CD14-positive monocyte (primary cell): ENCODE measurements around the gene CSRNP2. TPM values are rescaled to one million over a fixed set of nuclear protein-coding genes. Genes with fewer than 3 reads are reported as not detected.

ENCODE experiments used
- DNase-seq, 3 donors: peaks; one replicate each; pipeline ENCODE4 v3.0.0-alpha.2; 2011 to 2022
- H2AFZ ChIP-seq: 2 replicates; pipeline ENCODE4 v1.6.0; 2012; ENCODE audit warnings: mild to moderate bottlenecking, low read depth, low read length, inconsistent platforms; ENCODE audit not compliant: insufficient read depth, poor library complexity, severe bottlenecking
- H3K27ac ChIP-seq, 2 donors: 1 replicate in 1 of 2; 2 replicates in 1 of 2; pipeline ENCODE4 v1.5.1; 2012 to 2013; ENCODE audit warnings: low read length in 2 of 2, control low read depth in 1 of 2, inconsistent platforms in 1 of 2, low read depth in 1 of 2, mild to moderate bottlenecking in 1 of 2
- H3K27me3 ChIP-seq, 2 donors: one replicate each; pipeline versions ENCODE4 v1.6.0 to v1.6.1; 2011 to 2013; ENCODE audit warnings: low read length in 2 of 2; ENCODE audit not compliant: control insufficient read depth in 2 of 2, insufficient read depth in 2 of 2
- H3K36me3 ChIP-seq, 2 donors: replicated peaks in 1 of 2; 1 replicate in 1 of 2; 2 replicates in 1 of 2; pipeline versions ENCODE4 v1.5.1 to v1.6.1; 2012 to 2013; ENCODE audit warnings: low read length in 2 of 2, control low read depth in 1 of 2, inconsistent platforms in 1 of 2, mild to moderate bottlenecking in 1 of 2; ENCODE audit not compliant: insufficient read depth in 2 of 2, control insufficient read depth in 1 of 2
- H3K4me1 ChIP-seq, 2 donors: 1 replicate in 1 of 2; 2 replicates in 1 of 2; pipeline versions ENCODE4 v1.5.1 to v1.6.1; 2012 to 2013; ENCODE audit warnings: low read length in 2 of 2, control low read depth in 1 of 2, inconsistent platforms in 1 of 2, mild to moderate bottlenecking in 1 of 2, moderate library complexity in 1 of 2; ENCODE audit not compliant: insufficient read depth in 2 of 2, control insufficient read depth in 1 of 2
- H3K4me2 ChIP-seq: replicated peaks from 2 replicates; pipeline ENCODE3; 2012; ENCODE audit warnings: low read length, moderate library complexity, mild to moderate bottlenecking; ENCODE audit not compliant: poor library complexity, severe bottlenecking; ENCODE audit errors: extremely low read depth
- H3K4me3 ChIP-seq, 3 experiments: fragments of 200-600 bp in 1 of 3; sonication (generic) in 1 of 3; replicated peaks in 1 of 3; 1 replicate in 2 of 3; 2 replicates in 1 of 3; pipeline ENCODE4 v1.5.1; 2011 to 2013; ENCODE audit warnings: low read length in 3 of 3, mild to moderate bottlenecking in 3 of 3, control low read depth in 2 of 3, low read depth in 2 of 3, inconsistent platforms in 1 of 3, moderate library complexity in 1 of 3
- H3K79me2 ChIP-seq: 2 replicates; pipeline ENCODE4 v1.6.0; 2012; ENCODE audit warnings: mild to moderate bottlenecking, control low read depth, inconsistent platforms, low read length, moderate library complexity; ENCODE audit not compliant: insufficient read depth
- H3K9ac ChIP-seq: 2 replicates; pipeline ENCODE4 v1.6.0; 2017; ENCODE audit warnings: low read length, mild to moderate bottlenecking; ENCODE audit not compliant: insufficient read depth, poor library complexity, severe bottlenecking
- H3K9me3 ChIP-seq, 2 donors: replicated peaks in 1 of 2; 1 replicate in 1 of 2; 2 replicates in 1 of 2; pipeline versions ENCODE4 v1.5.1 to v1.6.1; 2012 to 2013; ENCODE audit warnings: low read length in 2 of 2, control low read depth in 1 of 2; ENCODE audit not compliant: control insufficient read depth in 1 of 2, insufficient read depth in 1 of 2
- H4K20me1 ChIP-seq: 2 replicates; pipeline ENCODE4 v1.6.0; 2012; ENCODE audit warnings: mild to moderate bottlenecking, low read length, control low read depth, moderate library complexity; ENCODE audit not compliant: insufficient read depth
- H3K27ac Mint-ChIP-seq, 7 donors: one replicate each; pipeline ENCODE4 v1.8.0; 2020; ENCODE audit warnings: mild to moderate bottlenecking in 7 of 7, mixed read lengths in 7 of 7, moderate library complexity in 6 of 7, inconsistent platforms in 2 of 7
- H3K27me3 Mint-ChIP-seq, 3 donors: one replicate each; pipeline ENCODE4 v1.8.0; 2021 to 2022; ENCODE audit warnings: low read depth in 3 of 3, mild to moderate bottlenecking in 3 of 3, mixed read lengths in 3 of 3, moderate library complexity in 3 of 3, inconsistent platforms in 1 of 3
- H3K36me3 Mint-ChIP-seq, 2 donors: one replicate each; pipeline ENCODE4 v1.8.0; 2020; ENCODE audit warnings: mixed read lengths in 2 of 2, inconsistent platforms in 1 of 2, mild to moderate bottlenecking in 1 of 2
- H3K4me1 Mint-ChIP-seq: one replicate; pipeline ENCODE4 v1.8.0; 2020; ENCODE audit warnings: mild to moderate bottlenecking, mixed read lengths
- H3K4me3 Mint-ChIP-seq, 2 donors: one replicate each; pipeline ENCODE4 v1.8.0; 2020; ENCODE audit warnings: mild to moderate bottlenecking in 2 of 2, mixed read lengths in 2 of 2, moderate library complexity in 1 of 2
- H3K9me3 Mint-ChIP-seq, 7 donors: one replicate each; pipeline ENCODE4 v1.8.0; 2020 to 2022; ENCODE audit warnings: mixed read lengths in 7 of 7, mild to moderate bottlenecking in 6 of 7, moderate library complexity in 6 of 7, inconsistent platforms in 2 of 7
- CTCF ChIP-seq: fragments of 200-600 bp; IDR thresholded peaks from one replicate; pipeline ENCODE4 v1.8.0; 2022; ENCODE audit warnings: antibody characterized with exemption, mild to moderate bottlenecking
- whole genome bisulfite sequencing: methylation state at CpG from one replicate; pipeline ENCODE4 v1.1.5; 2013; ENCODE audit warnings: missing lambda C conversion rate; ENCODE audit not compliant: insufficient coverage; 5-methylcytosine and 5-hydroxymethylcytosine counted together
- intact Hi-C, 2 donors: fragments of 100-400 bp; cut with micrococcal nuclease; formaldehyde crosslinking; loops; one replicate each; pipeline versions ENCODE4 v1.15.0 to v1.15.1; 2023
- polyA plus RNA-seq, 3 donors: library from polyadenylated mRNA; depleted of rRNA in 1 of 3; unstranded in 2 of 3; stranded (reverse) in 1 of 3; fragments of 300-500 nt in 2 of 3; fragments of >200 nt in 1 of 3; fragmentation: Illumina TruSeq in 2 of 3; gene quantifications; 1 replicate in 2 of 3; 2 replicates in 1 of 3; pipeline ENCODE4 v1.2.3, GENCODE V29; 2012 to 2021

CSRNP2 gene
- polyA plus RNA-seq, 3 donors: 1.7 to 8.0 (median 2.6) TPM

GRCh38 chr12:51033457-51034089, 49.8 kb downstream of the CSRNP2 start:
- H3K4me2 ChIP-seq: no peak overlapping the region
- no peaks in the 10 kb centered on the region for H3K36me3 Mint-ChIP-seq
- H3K27ac ChIP-seq: no peak overlapping the region
- H3K9ac ChIP-seq: no peak overlapping the region
- DNase-seq: no peak
- H3K79me2 ChIP-seq: no peaks in the 10 kb centered on the region
- no peaks in the 10 kb centered on the region for H3K9me3 ChIP-seq
- TF ChIP-seq CTCF: no peak
- no peaks in the 10 kb centered on the region for H4K20me1 ChIP-seq
- WGBS: no CpG with 5 or more reads among the region's 4 CpGs
- peaks cover 4% of the 10 kb centered on the region for H3K4me1 Mint-ChIP-seq
- intact Hi-C loops: no loop called here
- no peak overlapping the region for H2AFZ ChIP-seq
- peaks cover 0 to 2% of the 10 kb centered on the region in 2 donors for H3K4me1 ChIP-seq
- no peak overlapping the region for H3K4me3 Mint-ChIP-seq
- H3K4me3 ChIP-seq: no peak overlapping the region
- H3K27me3 Mint-ChIP-seq: peaks cover 0 to 2% (median 2%) of the 10 kb centered on the region in 3 donors
- H3K27me3 ChIP-seq: no peaks in the 10 kb centered on the region
- H3K9me3 Mint-ChIP-seq: no peaks in the 10 kb centered on the region
- H3K36me3 ChIP-seq: no peaks in the 10 kb centered on the region
- H3K27ac Mint-ChIP-seq: no peak overlapping the region

DNA sequence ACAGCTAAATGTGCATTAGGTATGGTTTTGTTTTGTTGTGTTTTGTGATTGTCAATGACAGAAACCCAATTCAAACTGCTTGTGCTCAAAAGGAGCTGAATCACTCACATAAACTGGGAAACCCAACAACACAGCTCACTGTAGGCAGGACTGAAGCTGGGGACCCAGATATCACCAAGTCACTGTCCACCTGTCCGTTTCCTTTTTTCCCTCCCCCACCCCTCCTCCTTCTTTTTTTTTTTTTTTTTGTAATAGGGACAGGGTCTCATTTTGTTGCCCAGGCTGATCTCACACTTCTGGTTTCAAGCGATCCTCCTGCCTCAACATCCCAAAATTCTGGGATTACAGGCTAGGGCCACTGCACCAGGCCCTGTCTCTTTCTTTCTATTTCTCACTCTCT, 50.3 kb downstream of the CSRNP2 start:
- Mint-ChIP-seq H3K36me3 (no peaks in the 10 kb centered on the region), H3K27ac (no peak overlapping the region), H3K27me3 (peaks cover 0 to 3% (median 2%) of the 10 kb centered on the region in 3 donors), H3K4me3 (no peak overlapping the region), H3K9me3 (peaks cover 0 to under 1% (median 0%) of the 10 kb centered on the region in 7 donors), H3K4me1 (peaks cover 9% of the 10 kb centered on the region)
- no peaks in the 10 kb centered on the region for H4K20me1 ChIP-seq
- intact Hi-C loops: no loop called here
- H3K4me3 ChIP-seq: no peak overlapping the region
- DNase-seq: no peak
- no peak overlapping the region for H3K27ac ChIP-seq
- H2AFZ ChIP-seq: no peak overlapping the region
- H3K9me3 ChIP-seq: no peaks in the 10 kb centered on the region
- no peaks in the 10 kb centered on the region for H3K36me3 ChIP-seq
- peaks cover 0 to 8% of the 10 kb centered on the region in 2 donors for H3K4me1 ChIP-seq
- H3K4me2 ChIP-seq: no peak overlapping the region
- H3K9ac ChIP-seq: no peak overlapping the region
- no CpG with 5 or more reads among the region's 2 CpGs for whole genome bisulfite sequencing
- no peak for TF ChIP-seq CTCF
- no peaks in the 10 kb centered on the region for H3K79me2 ChIP-seq
- no peaks in the 10 kb centered on the region for H3K27me3 ChIP-seq
